Measurements from ENCODE around the gene PHACTR3.

- TF ChIP-seq RNF2 (IDR thresholded peaks at IDR 0.05; ENCODE audit: borderline replicate concordance, low read depth) (no peak), POLR2A (IDR thresholded peaks at IDR 0.05; ENCODE audit: low read length) (no peak), POLR2AphosphoS2 (conservative IDR thresholded peaks at IDR 0.05; ENCODE audit: low read length) (no peak), MAX (IDR thresholded peaks at IDR 0.05) (no peak), CTCF (IDR thresholded peaks at IDR 0.05) (no peak), HDAC2 (IDR thresholded peaks at IDR 0.05) (no peak), CHD4 (IDR thresholded peaks at IDR 0.05; ENCODE audit: borderline replicate concordance) (no peak)
Measured at GRCh38 chr20:59656417-59656816, 52.1 kb downstream of the PHACTR3 start.

Data from A549 (cell line).